ENCODE data around the gene ANP32B.
A peak's percentile ranks its signal among the peaks of the same experiment; 100 is the strongest.
"Not testable (repeated sequence)": the region's sequence is repeated elsewhere in the genome, so short reads cannot be mapped to it uniquely, and the experiment has no call there.

The ANP32B gene

GRCh38 chr9:97996676-97997075, 13.5 kb downstream of the ANP32B start:
- not testable (repeated sequence) for DNase-seq

- no peak for DNase-seq
These were observed 14.5 kb downstream of the ANP32B start for GRCh38 chr9:97997330-97998276.

- no peak for DNase-seq
These were observed 19.7 kb downstream of the ANP32B start for GRCh38 chr9:98002808-98003207.

GRCh38 chr9:98006127-98006796, 23.1 kb downstream of the ANP32B start:
- no peak for DNase-seq

GRCh38 chr9:98007251-98007928, 24.2 kb downstream of the ANP32B start:
- DNase-seq, result peak; percentile 15

- DNase-seq, result no peak
These were observed 25.6 kb downstream of the ANP32B start for GRCh38 chr9:98008764-98009163.

GRCh38 chr9:98009437-98009836, 26.3 kb downstream of the ANP32B start:
- DNase-seq, result no peak

- DNase-seq, result no peak
These were observed 26.8 kb downstream of the ANP32B start for GRCh38 chr9:98009936-98010335.

GRCh38 chr9:98010445-98010844, 27.3 kb downstream of the ANP32B start:
- DNase-seq, result peak; percentile 44

- no peak for DNase-seq
These were observed 28.0 kb downstream of the ANP32B start for GRCh38 chr9:98011122-98011521.

GRCh38 chr9:98016137-98016680, 33.1 kb downstream of the ANP32B start:
- DNase-seq, result no peak

GRCh38 chr9:98017306-98017705, 34.2 kb downstream of the ANP32B start:
- no peak for DNase-seq

GRCh38 chr9:98018347-98018746, 35.2 kb downstream of the ANP32B start:
- DNase-seq, result no peak

GRCh38 chr9:98019098-98019497, 36.0 kb downstream of the ANP32B start:
- no peak for DNase-seq

- DNase-seq, result not testable (repeated sequence)
These were observed 36.7 kb downstream of the ANP32B start for GRCh38 chr9:98019869-98020268.

- no peak for DNase-seq
These were observed 37.5 kb downstream of the ANP32B start for GRCh38 chr9:98020476-98021145.

GRCh38 chr9:98021306-98022040, 38.3 kb downstream of the ANP32B start:
- no peak for DNase-seq

GRCh38 chr9:98022447-98022846, 39.3 kb downstream of the ANP32B start:
- no peak for DNase-seq

- no peak for DNase-seq
These were observed 41.6 kb downstream of the ANP32B start for GRCh38 chr9:98024702-98025101.

- no peak for DNase-seq
These were observed 48.0 kb downstream of the ANP32B start for GRCh38 chr9:98031169-98031568.

- DNase-seq, result peak; percentile 62
These were observed 48.8 kb downstream of the ANP32B start for GRCh38 chr9:98031935-98032334.

Measured in HCEC 1CT (cell line).